ENCODE results near the gene PAX6.

GRCh38 chr11:31807799-31808667 lies 3.1 kb downstream of the PAX6 start:
- TF ChIP-seq CTCF (conservative IDR thresholded peaks at IDR 0.05), result no peak
- TF ChIP-seq EZH2 (IDR thresholded peaks at IDR 0.05; ENCODE audit: low read depth), result no peak

All from PC-9 (cell line).